ENCODE measurements around the gene B3GNT4.

- TF ChIP-seq CTCF (IDR thresholded peaks at IDR 0.05; ENCODE audit: low read depth, low read length, poor library complexity, severe bottlenecking) (no peak), EZH2phosphoT487 (IDR thresholded peaks at IDR 0.05; ENCODE audit: borderline replicate concordance, low read length) (no peak)
Observed at GRCh38 chr12:122159882-122160281, 43.6 kb upstream of the B3GNT4 start.
